Stimulated activated CD4-positive, alpha-beta T cell treated with anti-CD3 and anti-CD28 coated beads, TNF-alpha, amount 100 ng/mL, for 1 hour (primary cell): ENCODE data around the gene KDM6B.

Experiments
- DNase-seq, 3 donors: peaks; one replicate each; pipeline ENCODE4 v3.0.0-alpha.2; 2020; ENCODE audit warnings: low read depth in 3 of 3, low spot score in 1 of 3

The KDM6B gene

DNA sequence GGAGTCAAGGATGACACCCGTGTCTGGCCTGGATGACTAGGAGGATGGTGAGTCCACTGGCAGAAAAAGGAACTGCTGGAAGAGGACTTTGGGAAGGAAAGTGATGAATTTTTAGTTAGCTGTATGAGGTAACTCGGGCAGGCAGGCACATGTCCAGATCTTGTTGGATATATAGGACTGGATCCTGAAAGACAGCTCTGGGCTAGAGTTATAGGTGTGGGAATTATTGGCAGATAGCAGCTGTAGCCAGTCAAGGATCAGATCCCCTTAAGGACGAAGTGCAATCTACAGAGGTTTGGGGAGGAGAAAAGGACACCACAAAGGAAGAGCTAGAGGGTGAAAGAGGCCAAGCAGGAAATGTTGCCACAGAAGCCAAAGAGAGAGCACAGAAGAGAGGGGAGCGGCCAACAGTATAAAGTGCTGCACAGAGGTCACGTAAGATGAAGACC lies 33.9 kb downstream of the KDM6B start:
- no peak for DNase-seq

DNA sequence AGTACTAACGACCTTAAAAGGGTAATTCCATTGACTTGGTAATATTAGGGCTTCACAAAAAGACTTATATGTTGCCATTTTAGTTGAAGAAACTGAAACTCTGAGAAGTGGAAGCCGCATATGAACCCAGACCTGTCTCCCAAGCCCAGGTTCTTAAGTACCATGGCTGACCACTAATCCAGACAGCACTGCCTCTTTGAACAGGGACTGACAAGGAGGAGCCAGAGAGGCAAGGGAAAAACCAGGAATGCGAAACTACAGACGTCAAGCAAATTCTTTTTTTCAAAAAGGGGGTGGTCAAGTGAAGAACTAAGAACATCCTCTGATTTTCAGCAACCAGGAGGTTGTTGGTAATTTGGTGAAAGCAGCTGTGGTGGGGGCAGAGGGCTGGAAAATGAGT lies 39.0 kb downstream of the KDM6B start:
- no peak for DNase-seq

DNA sequence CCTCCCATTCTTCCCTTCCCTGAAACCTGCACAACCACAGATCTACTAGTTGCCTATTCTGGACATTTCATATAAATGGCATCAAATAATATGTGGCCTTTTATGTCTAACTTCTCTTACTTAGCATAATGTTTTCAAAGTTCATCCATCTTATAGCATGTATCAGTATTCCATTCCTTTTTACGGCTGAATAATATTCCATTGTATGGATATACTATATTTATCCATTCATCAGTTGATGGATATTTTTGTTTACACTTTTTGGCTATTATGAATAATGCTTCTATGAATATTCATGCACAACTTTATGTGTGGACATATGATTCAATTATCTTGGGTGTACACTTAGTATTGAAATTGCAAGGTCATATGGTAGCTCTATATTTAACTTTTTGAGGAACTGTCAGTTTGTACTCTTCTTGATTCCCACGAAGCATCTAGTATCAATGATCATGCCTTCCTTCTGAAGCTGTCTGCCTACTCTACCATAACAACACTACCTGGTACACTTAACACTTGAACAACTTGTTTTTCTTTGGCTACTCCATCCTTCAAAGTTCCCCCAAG lies 41.9 kb downstream of the KDM6B start:
- no peak for DNase-seq

DNA sequence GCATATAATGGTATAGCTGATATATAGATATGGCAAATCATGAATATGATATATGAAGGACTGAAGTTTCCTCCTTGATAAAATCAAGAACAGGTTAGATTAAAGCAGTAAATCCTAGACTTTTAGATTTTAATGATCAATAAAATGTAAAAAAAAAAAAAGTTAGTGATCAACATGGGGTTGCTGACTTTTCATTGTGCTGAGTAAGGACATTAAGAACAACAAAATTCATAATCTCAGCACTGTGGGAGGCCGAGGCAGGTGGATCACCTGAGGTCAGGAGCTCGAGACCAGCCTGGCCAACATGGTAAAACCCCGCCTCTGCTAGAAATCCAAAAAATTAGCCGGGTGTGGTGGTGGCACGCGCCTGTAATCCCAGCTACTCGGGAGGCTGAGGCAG lies 44.2 kb downstream of the KDM6B start:
- no peak for DNase-seq

DNA sequence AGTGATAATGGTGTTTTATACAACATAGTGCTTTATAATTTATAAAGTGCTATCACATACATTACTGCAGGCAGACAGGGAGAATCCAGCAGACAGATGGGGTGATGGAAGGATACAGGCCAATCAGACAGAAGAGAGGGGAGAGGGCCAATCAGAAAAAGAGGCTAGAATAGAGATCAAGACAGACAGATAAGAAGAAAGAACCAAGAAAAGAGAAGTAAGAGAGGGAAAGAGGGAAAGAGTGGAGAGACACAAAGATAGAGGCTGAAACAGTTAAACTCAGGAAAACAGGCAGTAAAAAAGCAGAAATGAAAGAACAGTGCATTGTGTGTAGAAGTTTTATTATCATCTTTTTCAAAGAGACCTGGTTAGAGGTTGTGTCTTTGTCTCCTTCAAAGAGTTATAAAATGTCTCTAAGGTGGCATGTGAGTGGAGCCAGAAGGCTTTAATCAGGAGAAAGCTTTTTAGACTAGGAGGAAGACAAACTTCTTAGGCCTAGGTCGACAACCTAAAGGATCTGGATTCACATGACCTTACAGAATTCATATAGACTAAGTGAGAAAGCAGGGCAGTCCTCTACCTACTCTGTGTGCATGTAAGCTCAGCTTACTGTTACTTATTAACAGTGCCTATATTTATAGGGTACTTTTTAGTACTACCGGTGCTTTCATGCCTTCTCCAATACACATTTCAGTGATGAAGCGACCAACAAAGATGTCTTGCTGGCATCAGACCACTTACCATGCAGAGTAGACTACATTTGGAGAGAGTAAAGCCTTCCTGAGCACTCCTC lies 46.3 kb downstream of the KDM6B start:
- DNase-seq: no peak

DNA sequence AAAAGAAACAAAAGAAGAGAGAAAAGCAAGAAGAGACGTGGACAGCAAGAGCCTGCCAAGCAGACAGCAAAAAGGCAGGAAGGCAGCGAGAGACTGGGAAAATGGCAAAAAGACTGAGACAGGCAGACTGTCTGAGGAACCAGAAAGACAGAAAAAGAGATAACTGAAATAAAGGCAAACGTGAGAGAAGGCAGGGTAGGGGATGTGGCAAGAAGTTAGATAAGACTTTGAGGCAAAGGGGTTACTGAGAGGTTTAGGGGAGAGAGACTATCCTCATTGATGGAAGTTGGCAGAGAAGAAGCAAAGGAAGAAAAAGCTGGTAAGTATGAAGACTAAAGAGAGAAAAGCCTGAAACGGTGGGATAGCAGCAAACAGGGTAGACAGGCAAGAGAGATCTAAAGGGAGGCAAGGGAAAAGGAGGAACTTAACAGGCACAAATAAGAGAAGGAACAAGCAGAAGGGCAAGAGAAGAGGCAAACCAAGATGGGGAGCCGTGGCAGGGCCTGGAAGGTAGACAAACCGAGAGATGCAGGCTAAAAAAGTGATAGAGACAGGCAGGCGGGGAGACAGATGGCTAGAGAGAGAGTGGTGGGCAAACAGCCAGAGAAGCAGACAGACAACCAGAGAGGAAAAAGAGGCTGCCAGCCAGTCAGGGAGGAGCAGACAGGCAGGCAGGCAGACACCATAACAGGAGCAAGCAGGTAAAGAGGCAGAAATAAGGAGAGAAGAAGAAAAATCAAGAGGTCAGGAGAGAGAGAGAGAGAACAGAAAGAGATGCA lies 47.4 kb downstream of the KDM6B start:
- DNase-seq: no peak

DNA sequence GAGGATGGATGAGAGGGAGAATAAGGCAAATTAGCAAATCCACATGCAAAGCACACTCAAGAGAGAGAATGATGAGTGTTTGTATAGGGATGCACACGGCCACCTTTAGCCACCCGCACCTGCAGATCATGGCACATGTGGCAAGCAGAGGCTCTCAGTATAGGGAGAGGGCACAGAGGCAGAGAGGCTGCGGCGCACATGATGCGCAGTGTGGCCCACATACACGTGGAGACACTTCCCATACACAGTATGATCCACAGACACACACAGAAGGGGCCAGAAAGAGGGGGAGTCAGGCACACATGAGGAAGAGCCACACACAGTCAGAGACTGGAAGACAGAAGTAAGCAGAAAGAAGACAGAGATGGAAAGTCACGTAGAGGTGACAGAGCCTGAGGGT lies 48.1 kb downstream of the KDM6B start:
- DNase-seq: no peak

DNA sequence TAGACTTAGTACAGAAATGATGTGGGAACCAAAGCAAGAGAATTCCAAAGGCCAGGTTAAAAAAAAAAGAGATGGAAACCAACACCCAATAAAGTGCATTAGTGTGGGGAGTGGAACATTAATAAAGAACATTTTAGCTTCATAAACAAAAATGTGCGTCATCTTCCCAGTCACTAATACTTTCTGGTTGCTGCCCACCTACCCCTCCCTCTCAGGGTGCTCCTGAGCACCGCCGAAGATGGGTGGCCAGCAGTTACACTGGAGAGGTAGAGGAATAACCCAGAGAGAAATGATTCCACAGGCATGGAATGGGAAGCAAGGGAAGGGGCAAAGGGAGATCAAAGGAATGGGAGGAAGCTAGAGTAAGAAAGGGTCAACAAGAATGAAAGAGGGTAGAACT lies 48.6 kb downstream of the KDM6B start:
- no peak for DNase-seq
